Measurements from ENCODE around the gene GMPR2.

GMPR2 gene

GRCh38 chr14:24232645-24233537, at the start of gene GMPR2:
GMPR2 (plus strand) TSS chr14:24232929; CDS start chr14:24233254, 325 bp downstream.
- Mint-ChIP-seq H3K36me3 (ENCODE audit: low read depth) (peaks cover 82% of the 10 kb centered on the region), H3K4me1 (ENCODE audit: low read depth) (peaks cover 57% of the 10 kb centered on the region)
- no peak for DNase-seq

GRCh38 chr14:24183014-24183481, 49.7 kb upstream of the GMPR2 start:
- no peaks in the 10 kb centered on the region for H3K9me3 Mint-ChIP-seq
- H3K4me1 Mint-ChIP-seq (ENCODE audit: low read depth) = peaks cover 26% of the 10 kb centered on the region
- H3K27me3 Mint-ChIP-seq = no peaks in the 10 kb centered on the region
- DNase-seq = no peak
- peaks cover 98% of the 10 kb centered on the region for H3K36me3 Mint-ChIP-seq (ENCODE audit: low read depth)
- no peak overlapping the region for H3K27ac Mint-ChIP-seq
- no peak overlapping the region for H3K4me3 Mint-ChIP-seq

More at GRCh38 chr14:24232645-24233537, at the start of gene GMPR2:
- no peaks in the 10 kb centered on the region for H3K27me3 Mint-ChIP-seq
- peak within 1 kb of the TSS; percentile 96 for H3K27ac Mint-ChIP-seq
- H3K4me3 Mint-ChIP-seq = peak within 1 kb of the TSS; percentile 89
- no peaks in the 10 kb centered on the region for H3K9me3 Mint-ChIP-seq

- peaks cover 95% of the 10 kb centered on the region for H3K36me3 Mint-ChIP-seq (ENCODE audit: low read depth)
- H3K4me1 Mint-ChIP-seq (ENCODE audit: low read depth) = peaks cover 29% of the 10 kb centered on the region
- no peak for DNase-seq
- no peak overlapping the region for H3K27ac Mint-ChIP-seq
- H3K27me3 Mint-ChIP-seq = no peaks in the 10 kb centered on the region
- H3K4me3 Mint-ChIP-seq = no peak overlapping the region
- no peaks in the 10 kb centered on the region for H3K9me3 Mint-ChIP-seq
These were observed 48.4 kb upstream of the GMPR2 start for GRCh38 chr14:24184104-24184970.

DNA sequence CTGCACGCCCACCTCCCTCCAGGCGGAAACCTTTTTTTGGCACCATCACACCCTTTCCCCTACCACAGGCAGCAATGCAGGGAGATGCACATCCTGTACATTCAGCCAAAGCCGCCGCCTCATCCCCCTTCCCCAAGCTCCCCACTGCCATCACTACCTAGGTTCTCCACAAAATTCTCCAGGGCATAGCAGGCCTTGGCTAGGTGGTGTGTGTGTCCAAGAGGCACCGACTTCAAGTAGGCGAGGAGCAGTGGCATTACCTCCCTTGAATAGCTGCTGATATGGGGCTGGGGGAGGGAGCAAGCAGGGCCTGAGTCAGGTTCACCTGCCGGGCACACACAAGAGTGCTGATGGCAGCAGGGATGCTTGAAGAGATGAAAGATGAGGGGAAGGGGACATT, 47.7 kb upstream of the GMPR2 start:
- Mint-ChIP-seq H3K36me3 (ENCODE audit: low read depth) (peaks cover 94% of the 10 kb centered on the region), H3K9me3 (no peaks in the 10 kb centered on the region), H3K27ac (peak overlapping the region; percentile 71), H3K27me3 (no peaks in the 10 kb centered on the region), H3K4me3 (no peak overlapping the region), H3K4me1 (ENCODE audit: low read depth) (peaks cover 33% of the 10 kb centered on the region)
- DNase-seq = no peak

GRCh38 chr14:24185741-24186140, 47.0 kb upstream of the GMPR2 start:
- H3K9me3 Mint-ChIP-seq = no peaks in the 10 kb centered on the region
- DNase-seq = no peak
- peaks cover 37% of the 10 kb centered on the region for H3K4me1 Mint-ChIP-seq (ENCODE audit: low read depth)
- no peak overlapping the region for H3K4me3 Mint-ChIP-seq
- no peaks in the 10 kb centered on the region for H3K27me3 Mint-ChIP-seq
- peaks cover 92% of the 10 kb centered on the region for H3K36me3 Mint-ChIP-seq (ENCODE audit: low read depth)
- peak overlapping the region; percentile 50 for H3K27ac Mint-ChIP-seq

DNA sequence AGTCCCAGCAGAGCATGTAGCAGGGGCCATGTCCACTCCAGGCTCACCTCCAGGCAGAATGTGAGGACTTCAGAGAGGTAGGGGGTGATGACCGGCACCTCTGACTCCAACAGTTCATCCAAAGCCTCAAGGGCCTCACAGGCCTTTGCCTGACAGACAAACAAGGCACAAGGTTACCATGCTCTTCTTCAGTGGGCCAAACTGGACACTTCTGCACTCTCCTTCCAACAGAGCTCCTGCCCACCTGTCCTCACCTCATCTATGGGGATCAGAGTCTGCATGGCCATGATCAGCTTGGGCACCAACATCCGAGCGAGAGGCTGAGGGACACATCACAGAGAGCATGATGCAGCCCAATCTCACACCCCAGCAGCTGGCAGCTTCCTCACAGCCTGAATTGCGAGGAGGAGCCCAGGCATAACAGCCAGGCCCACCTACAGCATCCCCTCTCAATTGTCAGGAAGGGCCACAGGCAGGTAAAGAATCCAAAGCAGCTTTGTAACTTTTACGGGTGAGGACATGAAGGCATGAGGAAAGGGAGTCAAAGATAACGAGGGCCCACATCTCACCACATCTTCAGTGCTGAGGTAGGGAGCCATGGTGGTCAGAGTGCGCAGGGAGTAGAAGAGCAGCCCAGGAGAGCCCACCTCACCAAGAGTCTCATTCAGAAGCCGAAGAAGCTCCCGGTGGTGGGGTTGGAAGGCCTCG, 45.7 kb upstream of the GMPR2 start:
- Mint-ChIP-seq H3K4me1 (ENCODE audit: low read depth) (peaks cover 46% of the 10 kb centered on the region), H3K27ac (peak overlapping the region; percentile 60), H3K4me3 (peak overlapping the region; percentile 94), H3K9me3 (no peaks in the 10 kb centered on the region), H3K27me3 (no peaks in the 10 kb centered on the region), H3K36me3 (ENCODE audit: low read depth) (peaks cover 90% of the 10 kb centered on the region)
- no peak for DNase-seq

- Mint-ChIP-seq H3K27ac (peak overlapping the region; percentile 97), H3K9me3 (no peaks in the 10 kb centered on the region), H3K36me3 (ENCODE audit: low read depth) (peaks cover 90% of the 10 kb centered on the region), H3K4me3 (peak overlapping the region; percentile 94), H3K27me3 (no peaks in the 10 kb centered on the region), H3K4me1 (ENCODE audit: low read depth) (peaks cover 48% of the 10 kb centered on the region)
- no peak for DNase-seq
These were observed 45.2 kb upstream of the GMPR2 start for GRCh38 chr14:24187539-24187915.

GRCh38 chr14:24188251-24189058, 44.3 kb upstream of the GMPR2 start, which contains the start of gene IPO4:
IPO4 (minus strand) TSS chr14:24188816; CDS start chr14:24188787, 29 bp downstream.
- peaks cover 88% of the 10 kb centered on the region for H3K36me3 Mint-ChIP-seq (ENCODE audit: low read depth)

DNA sequence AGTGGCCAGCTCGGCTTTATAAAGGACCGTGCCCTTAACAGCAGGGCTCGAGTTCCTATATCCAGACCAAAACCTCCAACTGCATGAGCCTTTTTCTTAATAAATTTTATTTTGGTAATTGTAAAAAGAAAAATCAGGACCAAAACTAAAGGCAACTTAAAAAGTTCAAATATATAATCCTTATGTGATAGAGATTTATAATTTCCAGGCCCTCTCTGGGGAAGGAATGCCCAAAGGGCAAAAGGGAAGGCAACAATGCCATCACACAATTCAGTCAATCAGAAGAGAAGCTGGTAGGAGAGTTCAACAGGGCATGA, 43.7 kb upstream of the GMPR2 start:
- H3K27ac Mint-ChIP-seq = peak overlapping the region; percentile 97
- no peaks in the 10 kb centered on the region for H3K27me3 Mint-ChIP-seq
- no peaks in the 10 kb centered on the region for H3K9me3 Mint-ChIP-seq
- H3K4me3 Mint-ChIP-seq = peak overlapping the region; percentile 94
- DNase-seq = no peak
- H3K4me1 Mint-ChIP-seq (ENCODE audit: low read depth) = peaks cover 56% of the 10 kb centered on the region
- peaks cover 84% of the 10 kb centered on the region for H3K36me3 Mint-ChIP-seq (ENCODE audit: low read depth)

More at GRCh38 chr14:24188251-24189058, 44.3 kb upstream of the GMPR2 start, which contains the start of gene IPO4:
- DNase-seq = peak; percentile 92
- peaks cover 54% of the 10 kb centered on the region for H3K4me1 Mint-ChIP-seq (ENCODE audit: low read depth)
- no peaks in the 10 kb centered on the region for H3K9me3 Mint-ChIP-seq
- H3K27ac Mint-ChIP-seq = peak within 1 kb of the TSS; percentile 97
- peak within 1 kb of the TSS; percentile 94 for H3K4me3 Mint-ChIP-seq
- no peaks in the 10 kb centered on the region for H3K27me3 Mint-ChIP-seq

- Mint-ChIP-seq H3K4me3 (peak overlapping the region; percentile 94), H3K27me3 (no peaks in the 10 kb centered on the region), H3K36me3 (ENCODE audit: low read depth) (peaks cover 84% of the 10 kb centered on the region), H3K27ac (peak overlapping the region; percentile 97), H3K4me1 (ENCODE audit: low read depth) (peaks cover 61% of the 10 kb centered on the region), H3K9me3 (no peaks in the 10 kb centered on the region)
- no peak for DNase-seq
These were observed 43.3 kb upstream of the GMPR2 start for GRCh38 chr14:24189460-24189859.

GRCh38 chr14:24190416-24190815, 42.3 kb upstream of the GMPR2 start:
- Mint-ChIP-seq H3K27ac (peak overlapping the region; percentile 63), H3K36me3 (ENCODE audit: low read depth) (peaks cover 81% of the 10 kb centered on the region), H3K4me3 (no peak overlapping the region), H3K27me3 (no peaks in the 10 kb centered on the region), H3K4me1 (ENCODE audit: low read depth) (peaks cover 67% of the 10 kb centered on the region), H3K9me3 (no peaks in the 10 kb centered on the region)
- DNase-seq = no peak

DNA sequence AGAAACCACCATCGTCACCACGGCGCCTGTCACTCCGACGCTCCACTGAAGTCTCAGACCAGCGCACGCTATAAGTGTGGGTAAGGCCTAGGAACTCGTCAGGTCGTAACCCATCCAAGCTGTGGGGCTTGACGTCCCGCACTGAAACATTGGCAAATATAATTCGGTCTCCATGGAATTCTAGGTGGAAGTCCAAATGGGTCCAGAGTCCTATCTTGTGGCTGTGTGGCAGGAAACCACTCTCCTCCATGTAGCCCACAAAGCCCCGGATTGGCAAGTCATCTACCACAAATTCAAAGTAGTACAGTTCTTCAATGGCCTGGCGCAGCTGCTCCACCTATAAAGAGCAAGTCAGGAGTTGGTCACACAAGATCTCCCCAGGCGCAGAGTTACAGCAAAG, 39.8 kb upstream of the GMPR2 start:
- H3K36me3 Mint-ChIP-seq (ENCODE audit: low read depth) = peaks cover 69% of the 10 kb centered on the region
- H3K4me3 Mint-ChIP-seq = peak overlapping the region; percentile 7

DNA sequence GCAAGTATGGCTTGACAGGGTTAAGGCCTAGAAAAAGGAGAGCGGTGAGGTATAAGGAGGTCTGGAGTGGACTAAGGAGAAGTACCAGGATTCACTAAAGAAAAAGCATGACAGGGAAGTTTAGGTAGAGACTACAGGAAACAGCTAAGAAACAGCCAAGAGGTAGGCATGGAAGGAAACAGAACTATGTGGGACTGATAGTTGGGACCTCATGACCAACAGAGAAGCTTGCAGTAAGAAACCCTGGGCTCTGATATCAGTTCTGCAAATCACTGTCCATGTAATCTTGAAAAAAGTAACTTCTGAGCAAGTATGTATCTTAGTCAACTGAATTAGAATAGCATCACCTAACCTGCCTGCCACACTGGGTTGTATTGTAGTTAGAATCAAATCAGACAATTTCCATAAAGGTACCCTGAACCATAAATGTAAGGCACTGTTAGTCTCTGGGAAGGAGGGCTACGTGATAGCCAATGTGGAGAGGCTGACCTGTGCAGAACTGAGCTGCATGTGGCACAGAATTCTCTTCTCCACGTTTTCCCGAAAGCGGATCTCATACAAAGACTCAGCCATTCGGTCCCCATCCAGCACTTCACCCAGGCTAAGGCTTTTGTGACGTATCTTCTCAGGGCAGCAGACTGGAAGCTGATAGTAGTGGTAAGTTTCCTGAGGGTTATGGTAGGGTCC, 38.4 kb upstream of the GMPR2 start:
- Mint-ChIP-seq H3K27me3 (no peaks in the 10 kb centered on the region), H3K9me3 (no peaks in the 10 kb centered on the region), H3K4me3 (peak overlapping the region; percentile 97), H3K36me3 (ENCODE audit: low read depth) (peaks cover 70% of the 10 kb centered on the region), H3K27ac (peak overlapping the region; percentile 98), H3K4me1 (ENCODE audit: low read depth) (peaks cover 64% of the 10 kb centered on the region)
- no peak for DNase-seq

More for the DNA sequence above, 39.8 kb upstream of the GMPR2 start:
- no peak for DNase-seq
- Mint-ChIP-seq H3K27ac (peak overlapping the region; percentile 37), H3K9me3 (no peaks in the 10 kb centered on the region), H3K4me1 (ENCODE audit: low read depth) (peaks cover 59% of the 10 kb centered on the region), H3K27me3 (no peaks in the 10 kb centered on the region)

All from activated T-cell treated with anti-CD3 and anti-CD28 coated beads, Interleukin-2, amount 50 U/mL, for 24 hours (primary cell).